HCT116 (cell line): ENCODE results near the gene KCNIP4. TPM values are rescaled to one million over a fixed set of nuclear protein-coding genes. Genes with fewer than 3 reads are reported as not detected.

ENCODE experiments used
- ATAC-seq: fragments of 200-7000 bp; cut with Tn5 transposase; 2 replicates; pipeline ENCODE4 v1.9.1; 2020; ENCODE audit warnings: mild to moderate bottlenecking, moderate library complexity
- BruUV-seq: library from RNA; stranded (reverse); fragments of 400-500 nt; replicated peaks from 2 replicates; lab custom pipeline; 2021; lab: Mats Ljungman, UMichigan
- CTCF ChIA-PET: fragments of 300-600 bp; sonication (Branson Sonifier 250); formaldehyde crosslinking; loops from one replicate; lab custom pipeline; 2021; ENCODE audit warnings: antibody characterized with exemption; lab: Charles Lee
- POLR2A ChIA-PET: fragments of 300-600, 350-600 bp; sonication (Branson Sonifier 250); formaldehyde crosslinking; loops from one replicate; lab custom pipeline; 2021; ENCODE audit warnings: antibody characterized with exemption; lab: Charles Lee
- RAD21 ChIA-PET, 2 experiments: fragments of 300-600 bp; sonication (Branson Sonifier 250); formaldehyde crosslinking; loops; one replicate each; lab custom pipeline; 2023; ENCODE audit warnings: low total read pairs in 2 of 2; ENCODE audit not compliant: uncharacterized antibody in 2 of 2, unreplicated experiment in 2 of 2, low non-redundant PET in 1 of 2; lab: Charles Lee
- DNase-seq: peaks from one replicate; pipeline ENCODE4 v3.0.0-alpha.2; 2010; ENCODE audit warnings: low read depth, low spot score
- H2AFZ ChIP-seq: fragments of 200-600 bp; shearing (Covaris generic), sonication (generic); 2 replicates; pipeline ENCODE4 v1.6.1; 2017; ENCODE audit warnings: low read depth, mixed run types, mixed read lengths, antibody characterized with exemption, low read length; ENCODE audit not compliant: poor library complexity, severe bottlenecking
- H3K27ac ChIP-seq: 2 replicates; pipeline ENCODE4 v1.5.1; 2012; ENCODE audit warnings: low read depth, low read length
- H3K27me3 ChIP-seq: fragments of 200-600 bp; sonication (generic); 2 replicates; pipeline ENCODE4 v1.6.1; 2016; ENCODE audit warnings: mixed run types, low read length, mixed read lengths; ENCODE audit not compliant: insufficient read depth
- H3K36me3 ChIP-seq, 2 experiments: fragments of 200-500 bp in 1 of 2; fragments of 200-600 bp in 1 of 2; sonication (Bioruptor generic) in 1 of 2; sonication (generic) in 1 of 2; 2 replicates each; pipeline versions ENCODE4 v1.5.1 to v1.6.1; 2014 to 2016; ENCODE audit warnings: low read length in 2 of 2, inconsistent platforms in 1 of 2, mixed read lengths in 1 of 2, mixed run types in 1 of 2; ENCODE audit not compliant: insufficient read depth in 2 of 2, control insufficient read depth in 1 of 2
- H3K4me1 ChIP-seq, 2 experiments: fragments of 200-600 bp in 1 of 2; sonication (generic) in 1 of 2; 2 replicates each; pipeline versions ENCODE4 v1.5.1 to v1.6.1; 2012 to 2017; ENCODE audit warnings: low read length in 2 of 2, inconsistent platforms in 1 of 2, mild to moderate bottlenecking in 1 of 2, mixed read lengths in 1 of 2, mixed run types in 1 of 2, moderate library complexity in 1 of 2; ENCODE audit not compliant: insufficient read depth in 2 of 2, control insufficient read depth in 1 of 2
- H3K4me2 ChIP-seq: fragments of 200-600 bp; sonication (generic); 2 replicates; pipeline ENCODE4 v1.6.1; 2017; ENCODE audit warnings: mixed run types, low read length, mixed read lengths
- H3K4me3 ChIP-seq, 2 experiments: fragments of 200-600 bp in 1 of 2; sonication (generic) in 1 of 2; replicated peaks in 1 of 2; 2 replicates each; pipeline ENCODE4 v1.5.1; 2011 to 2016; ENCODE audit warnings: low read length in 2 of 2, control low read depth in 1 of 2, low read depth in 1 of 2, mild to moderate bottlenecking in 1 of 2, mixed read lengths in 1 of 2, mixed run types in 1 of 2
- H3K79me2 ChIP-seq: fragments of 200-600 bp; sonication (generic); 2 replicates; pipeline ENCODE4 v1.6.1; 2017; ENCODE audit warnings: mild to moderate bottlenecking, mixed run types, low read length, moderate library complexity, mixed read lengths; ENCODE audit not compliant: insufficient read depth
- H3K9ac ChIP-seq: fragments of 200-600 bp; sonication (generic); 2 replicates; pipeline ENCODE4 v1.6.1; 2016; ENCODE audit warnings: low read length, mixed read lengths
- H3K9me2 ChIP-seq: fragments of 200-600 bp; sonication (generic), shearing (Covaris generic); 2 replicates; pipeline ENCODE4 v1.6.1; 2017; ENCODE audit warnings: mixed run types, mild to moderate bottlenecking, moderate library complexity; ENCODE audit not compliant: insufficient read depth
- H3K9me3 ChIP-seq, 2 experiments: fragments of 200-500 bp in 1 of 2; fragments of 200-600 bp in 1 of 2; sonication (Bioruptor generic) in 1 of 2; sonication (generic) in 1 of 2; 2 replicates each; pipeline ENCODE4 v1.6.1; 2014 to 2017; ENCODE audit warnings: low read length in 2 of 2, mixed read lengths in 2 of 2, inconsistent platforms in 1 of 2, low read depth in 1 of 2, mild to moderate bottlenecking in 1 of 2, mixed run types in 1 of 2, moderate library complexity in 1 of 2; ENCODE audit not compliant: control insufficient read depth in 1 of 2, insufficient read depth in 1 of 2
- H4K20me1 ChIP-seq: fragments of 200-600 bp; sonication (generic), shearing (Covaris generic); 2 replicates; pipeline ENCODE4 v1.6.1; 2017; ENCODE audit warnings: mixed run types, mild to moderate bottlenecking, moderate library complexity; ENCODE audit not compliant: insufficient read depth
- CBX3 ChIP-seq: IDR thresholded peaks from 2 replicates; pipeline ENCODE4 v1.6.1; 2012; ENCODE audit warnings: low read depth
- CEBPB ChIP-seq: IDR thresholded peaks from 2 replicates; pipeline ENCODE4 v1.6.1; 2012; ENCODE audit warnings: low read depth
- EGR1 ChIP-seq: IDR thresholded peaks from 2 replicates; pipeline ENCODE4 v1.6.1; 2012; ENCODE audit warnings: low read depth
- ELF1 ChIP-seq: IDR thresholded peaks from 2 replicates; pipeline ENCODE4 v1.6.1; 2012; ENCODE audit warnings: low read depth, borderline replicate concordance
- EZH2phosphoT487 ChIP-seq: fragments of 200-600 bp; IDR thresholded peaks from 2 replicates; pipeline ENCODE4 v1.6.1; 2018; ENCODE audit warnings: antibody characterized with exemption, borderline replicate concordance
- FOSL1 ChIP-seq: IDR thresholded peaks from 2 replicates; pipeline ENCODE4 v1.6.1; 2012; ENCODE audit warnings: low read depth
- JUND ChIP-seq: IDR thresholded peaks from 2 replicates; pipeline ENCODE4 v1.6.1; 2012
- POLR2A ChIP-seq: IDR thresholded peaks from 2 replicates; pipeline ENCODE4 v1.7.0; 2011; ENCODE audit warnings: borderline replicate concordance; ENCODE audit not compliant: insufficient read depth, insufficient read length; ENCODE audit errors: extremely low read depth
- POLR2AphosphoS5 ChIP-seq: IDR thresholded peaks from 2 replicates; pipeline ENCODE4 v1.6.1; 2011; ENCODE audit warnings: mild to moderate bottlenecking, low read depth, low read length, moderate library complexity
- SP1 ChIP-seq: IDR thresholded peaks from 2 replicates; pipeline ENCODE4 v1.6.1; 2012; ENCODE audit warnings: low read depth
- SRF ChIP-seq: IDR thresholded peaks from 2 replicates; pipeline ENCODE4 v1.6.1; 2012; ENCODE audit warnings: low read depth
- TCF7L2 ChIP-seq: IDR thresholded peaks from 2 replicates; pipeline ENCODE4 v1.7.0; 2011; ENCODE audit warnings: borderline replicate concordance, inconsistent platforms; ENCODE audit not compliant: insufficient read depth, insufficient read length; ENCODE audit errors: extremely low read depth
- YY1 ChIP-seq: IDR thresholded peaks from 2 replicates; pipeline ENCODE4 v1.6.1; 2011; ENCODE audit warnings: low read length, low read depth, moderate library complexity, mild to moderate bottlenecking; ENCODE audit not compliant: insufficient replicate concordance; ENCODE audit errors: extremely low read depth
- ZFX ChIP-seq: fragments of 450-650 bp; IDR thresholded peaks from 2 replicates; pipeline ENCODE4 v1.6.1; 2017
- ZNF274 ChIP-seq: fragments of 200-500 bp; sonication (Bioruptor generic); IDR thresholded peaks from 2 replicates; pipeline ENCODE4 v1.6.1; 2014; ENCODE audit warnings: mild to moderate bottlenecking, low read depth, low read length, inconsistent platforms
- intact Hi-C: fragments of 100-400 bp; cut with micrococcal nuclease; formaldehyde crosslinking; loops from 2 replicates; pipeline ENCODE4 v1.10.0; 2022
- total RNA-seq: library from RNA; stranded (reverse); gene quantifications from one replicate; pipeline ENCODE4 v1.2.1, GENCODE V29; 2021; ENCODE audit not compliant: unreplicated experiment
- TF ChIP-seq, protein P1 (sequence below): IDR thresholded peaks from 2 replicates; pipeline ENCODE4 v1.6.1; 2012
- TF ChIP-seq, protein P2 (sequence below): IDR thresholded peaks from 2 replicates; pipeline ENCODE4 v1.6.1; 2011; ENCODE audit warnings: mild to moderate bottlenecking, low read length, moderate library complexity; ENCODE audit not compliant: insufficient replicate concordance; ENCODE audit errors: extremely low read depth
- TF ChIP-seq, protein P3 (sequence below): IDR thresholded peaks from 2 replicates; pipeline ENCODE4 v1.6.1; 2012; ENCODE audit warnings: low read depth

The KCNIP4 gene
- total RNA-seq, 1 experiment from 2014 or later: not detected

DNA sequence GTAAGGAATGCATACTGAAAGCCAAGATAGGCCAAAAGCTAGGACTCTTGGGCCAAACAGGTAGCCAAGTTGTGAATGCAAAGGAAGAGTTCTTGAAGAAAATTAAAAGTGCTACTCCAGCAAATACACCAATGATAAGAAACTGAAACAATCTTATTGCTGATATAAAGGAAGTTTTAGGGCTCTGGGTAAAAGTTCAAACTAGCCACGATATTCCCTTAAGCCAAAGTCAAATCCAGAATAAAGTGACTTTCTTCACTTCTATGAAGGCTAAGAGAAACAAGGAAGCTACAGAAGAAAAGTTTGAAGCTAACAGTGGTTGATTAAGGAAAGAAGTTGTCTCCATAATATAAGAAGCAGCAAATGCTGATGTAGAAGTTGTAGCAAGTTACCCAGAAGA, 850.7 kb downstream of the KCNIP4 start:
- Histone ChIP-seq H3K27me3 (no peaks in the 10 kb centered on the region), H3K4me2 (no peak overlapping the region), H3K9me3 (peaks cover 4 to 7% of the 10 kb centered on the region in 2 experiments; a peak in 2 of 4 replicates), H3K9me2 (no peaks in the 10 kb centered on the region), H3K27ac (no peak overlapping the region), H3K9ac (no peak overlapping the region), H3K4me3 (no peak overlapping the region), H2AFZ (no peak overlapping the region), H3K79me2 (no peaks in the 10 kb centered on the region)
- no TSS peak for BruUV-seq
- intact Hi-C loops: no loop called here
- no peak for DNase-seq
- TF ChIP-seq EZH2phosphoT487 (no peak), SP1 (no peak), TCF7L2 (no peak), FOSL1 (no peak), ZNF274 (no peak), CBX3 (no peak), YY1 (no peak), CEBPB (no peak), POLR2A (no peak), ZFX (no peak), SRF (no peak), EGR1 (no peak), ELF1 (no peak), JUND (no peak), POLR2AphosphoS5 (no peak)
- TF ChIP-seq, protein P1, sequence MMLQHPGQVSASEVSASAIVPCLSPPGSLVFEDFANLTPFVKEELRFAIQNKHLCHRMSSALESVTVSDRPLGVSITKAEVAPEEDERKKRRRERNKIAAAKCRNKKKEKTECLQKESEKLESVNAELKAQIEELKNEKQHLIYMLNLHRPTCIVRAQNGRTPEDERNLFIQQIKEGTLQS: no peak
- TF ChIP-seq, protein P2, sequence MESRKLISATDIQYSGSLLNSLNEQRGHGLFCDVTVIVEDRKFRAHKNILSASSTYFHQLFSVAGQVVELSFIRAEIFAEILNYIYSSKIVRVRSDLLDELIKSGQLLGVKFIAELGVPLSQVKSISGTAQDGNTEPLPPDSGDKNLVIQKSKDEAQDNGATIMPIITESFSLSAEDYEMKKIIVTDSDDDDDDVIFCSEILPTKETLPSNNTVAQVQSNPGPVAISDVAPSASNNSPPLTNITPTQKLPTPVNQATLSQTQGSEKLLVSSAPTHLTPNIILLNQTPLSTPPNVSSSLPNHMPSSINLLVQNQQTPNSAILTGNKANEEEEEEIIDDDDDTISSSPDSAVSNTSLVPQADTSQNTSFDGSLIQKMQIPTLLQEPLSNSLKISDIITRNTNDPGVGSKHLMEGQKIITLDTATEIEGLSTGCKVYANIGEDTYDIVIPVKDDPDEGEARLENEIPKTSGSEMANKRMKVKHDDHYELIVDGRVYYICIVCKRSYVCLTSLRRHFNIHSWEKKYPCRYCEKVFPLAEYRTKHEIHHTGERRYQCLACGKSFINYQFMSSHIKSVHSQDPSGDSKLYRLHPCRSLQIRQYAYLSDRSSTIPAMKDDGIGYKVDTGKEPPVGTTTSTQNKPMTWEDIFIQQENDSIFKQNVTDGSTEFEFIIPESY: no peak
- TF ChIP-seq, protein P3, sequence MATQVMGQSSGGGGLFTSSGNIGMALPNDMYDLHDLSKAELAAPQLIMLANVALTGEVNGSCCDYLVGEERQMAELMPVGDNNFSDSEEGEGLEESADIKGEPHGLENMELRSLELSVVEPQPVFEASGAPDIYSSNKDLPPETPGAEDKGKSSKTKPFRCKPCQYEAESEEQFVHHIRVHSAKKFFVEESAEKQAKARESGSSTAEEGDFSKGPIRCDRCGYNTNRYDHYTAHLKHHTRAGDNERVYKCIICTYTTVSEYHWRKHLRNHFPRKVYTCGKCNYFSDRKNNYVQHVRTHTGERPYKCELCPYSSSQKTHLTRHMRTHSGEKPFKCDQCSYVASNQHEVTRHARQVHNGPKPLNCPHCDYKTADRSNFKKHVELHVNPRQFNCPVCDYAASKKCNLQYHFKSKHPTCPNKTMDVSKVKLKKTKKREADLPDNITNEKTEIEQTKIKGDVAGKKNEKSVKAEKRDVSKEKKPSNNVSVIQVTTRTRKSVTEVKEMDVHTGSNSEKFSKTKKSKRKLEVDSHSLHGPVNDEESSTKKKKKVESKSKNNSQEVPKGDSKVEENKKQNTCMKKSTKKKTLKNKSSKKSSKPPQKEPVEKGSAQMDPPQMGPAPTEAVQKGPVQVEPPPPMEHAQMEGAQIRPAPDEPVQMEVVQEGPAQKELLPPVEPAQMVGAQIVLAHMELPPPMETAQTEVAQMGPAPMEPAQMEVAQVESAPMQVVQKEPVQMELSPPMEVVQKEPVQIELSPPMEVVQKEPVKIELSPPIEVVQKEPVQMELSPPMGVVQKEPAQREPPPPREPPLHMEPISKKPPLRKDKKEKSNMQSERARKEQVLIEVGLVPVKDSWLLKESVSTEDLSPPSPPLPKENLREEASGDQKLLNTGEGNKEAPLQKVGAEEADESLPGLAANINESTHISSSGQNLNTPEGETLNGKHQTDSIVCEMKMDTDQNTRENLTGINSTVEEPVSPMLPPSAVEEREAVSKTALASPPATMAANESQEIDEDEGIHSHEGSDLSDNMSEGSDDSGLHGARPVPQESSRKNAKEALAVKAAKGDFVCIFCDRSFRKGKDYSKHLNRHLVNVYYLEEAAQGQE: no peak
- TF ChIP-seq, all 23 proteins: peak for 0
- no peaks in the 10 kb centered on the region for H3K4me1 ChIP-seq
- ChIA-PET CTCF (no interaction called here), RAD21 (no interaction called here), POLR2A (no interaction called here)
- no peaks in the 10 kb centered on the region for H3K36me3 ChIP-seq
- no peak for ATAC-seq
- H4K20me1 ChIP-seq: no peaks in the 10 kb centered on the region
